ENCODE measurements around the gene FRMD4A. TPM values are rescaled to one million over a fixed set of nuclear protein-coding genes. Genes with fewer than 3 reads are reported as not detected.

The FRMD4A gene
- total and polyA plus RNA-seq, 2 of the 4 experiments (the other 2 are of a cell fraction), result 30.3 to 68.8 TPM

DNA sequence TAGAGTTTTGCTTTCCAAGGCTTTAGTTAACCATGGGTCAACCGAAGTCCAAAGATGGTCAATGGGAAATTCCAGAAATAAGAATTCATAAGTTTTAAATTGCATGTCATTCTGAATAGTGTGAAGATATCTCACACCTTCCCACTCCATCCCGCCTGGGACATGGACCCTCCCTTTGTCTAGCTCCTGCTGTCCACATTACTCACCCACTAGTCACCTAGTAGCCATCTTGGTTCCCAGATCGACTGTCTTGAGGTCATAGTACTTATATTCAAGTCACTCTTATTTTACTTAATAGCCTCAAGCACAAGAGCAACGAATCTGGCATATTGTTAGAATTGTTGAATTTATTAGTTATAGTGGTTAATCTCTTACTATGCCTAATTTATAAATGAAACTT, 377.4 kb downstream of the FRMD4A start:
- no peak overlapping the region for H2AFZ ChIP-seq (replicated peaks; ENCODE audit: low read length, poor library complexity)
- H2BK20ac ChIP-seq (ENCODE audit: low read depth, low read length), result no peak overlapping the region
- no peak overlapping the region for H3K4me3 ChIP-seq (ENCODE audit: insufficient read depth, low read depth, low read length)
- ChIA-PET POLR2A (ENCODE audit: unreplicated experiment) (no interaction called here), CTCF (no interaction called here)
- H3K56ac ChIP-seq (ENCODE audit: extremely low read depth, insufficient read depth, low read length), result no peak overlapping the region
- H3K9me3 ChIP-seq (ENCODE audit: control insufficient read depth, insufficient read depth, low read length), result no peaks in the 10 kb centered on the region
- ATAC-seq (ENCODE audit: low read depth), result no peak
- no peak overlapping the region for H3K18ac ChIP-seq (ENCODE audit: low read depth, low read length)
- H4K91ac ChIP-seq (ENCODE audit: insufficient read depth, low read depth, low read length), result no peak overlapping the region
- no peaks in the 10 kb centered on the region for H3K27me3 ChIP-seq (ENCODE audit: control insufficient read depth, insufficient read depth, low read length)
- H3K79me1 ChIP-seq (ENCODE audit: low read depth in 1 of 2, low read length in 2 of 2), result peaks cover 0 to 15% of the 10 kb centered on the region in 2 experiments; a peak in 1 of 4 replicates
- H3K4me1 ChIP-seq (ENCODE audit: control insufficient read depth, insufficient read depth, low read length), result peaks cover 9% of the 10 kb centered on the region
- H2AK9ac ChIP-seq (replicated peaks; ENCODE audit: low read depth, low read length, poor library complexity), result no peak overlapping the region
- no peak for TF ChIP-seq CHD1 (IDR thresholded peaks at IDR 0.05; ENCODE audit: low read depth, low read length)
- TF ChIP-seq MAFK (IDR thresholded peaks at IDR 0.05; ENCODE audit: low read depth, low read length), result no peak
- no peak overlapping the region for H3K4ac ChIP-seq (ENCODE audit: low read depth, low read length)
- DNase-seq, result peak; percentile 35
- no peaks in the 10 kb centered on the region for H4K20me1 ChIP-seq (ENCODE audit: insufficient read depth, low read length)
- in situ Hi-C loops (cut with MboI; ENCODE audit: low sequenced_read_pairs), result no loop called here
- no peak overlapping the region; the same call in 2 of the 3 replicates for H2BK15ac ChIP-seq (ENCODE audit: low read depth, low read length)
- no CpG with 5 or more reads among the region's 4 CpGs for WGBS, 2 experiments (ENCODE audit: extremely low coverage in 2 of 2, insufficient read length in 1 of 2)
- H4K5ac ChIP-seq (ENCODE audit: low read depth, low read length), result no peak overlapping the region
- no peak overlapping the region for H2BK5ac ChIP-seq (ENCODE audit: low read depth, low read length, poor library complexity, severe bottlenecking)
- peaks cover 5% of the 10 kb centered on the region for H3K9me1 ChIP-seq (ENCODE audit: insufficient read depth, low read length)
- no peak overlapping the region for H3K27ac ChIP-seq (ENCODE audit: insufficient read depth, low read length)
- H2AK5ac ChIP-seq (ENCODE audit: low read depth, low read length), result no peak overlapping the region
- no peak overlapping the region for H3K4me2 ChIP-seq (ENCODE audit: low read depth, low read length)
- H3K23ac ChIP-seq (ENCODE audit: low read depth, low read length), result no peak overlapping the region
- H2BK120ac ChIP-seq (ENCODE audit: low read depth, low read length), result 0 out of 2 replicates have a peak overlapping the region, but pooled peaks have one; percentile 11
- dilution Hi-C loops (cut with HindIII; ENCODE audit: low sequenced_read_pairs, unreplicated experiment), result no loop called here
- intact Hi-C loops (cut with micrococcal nuclease), result no loop called here
- H3K36me3 ChIP-seq (ENCODE audit: control insufficient read depth, insufficient read depth, low read length), result no peaks in the 10 kb centered on the region
- no peak overlapping the region for H4K8ac ChIP-seq (ENCODE audit: low read depth in 2 of 2, low read length in 2 of 2)
- H3K14ac ChIP-seq (replicated peaks; ENCODE audit: low read depth, low read length), result 0 out of 2 replicates have a peak overlapping the region, but pooled peaks have one; percentile 46
- H3K9ac ChIP-seq (ENCODE audit: low read depth, low read length), result no peak overlapping the region
- no TSS peak for BruUV-seq (replicated peaks)

Measured in IMR-90 (cell line).